Psoas muscle (tissue), 8 donors: Measurements from ENCODE around the gene SYNRG. TPM values are rescaled to one million over a fixed set of nuclear protein-coding genes. Genes with fewer than 3 reads are reported as not detected.
A peak's percentile ranks its signal among the peaks of the same experiment; 100 is the strongest.

Experiments used
- ATAC-seq, 4 donors: fragments of 200-7000 bp; cut with Tn5 transposase; one replicate each; pipeline ENCODE4 v1.9.1; 2020; ENCODE audit warnings: moderate library complexity in 3 of 4, mild to moderate bottlenecking in 2 of 4
- DNase-seq, 2 donors: peaks; one replicate each; pipeline ENCODE4 v3.0.0-alpha.2; 2020
- H3K27ac ChIP-seq: fragments of 200-600 bp; one replicate; pipeline ENCODE4 v1.8.0; 2022
- H3K27me3 ChIP-seq, 3 donors: fragments of 200-600 bp in 1 of 3; one replicate each; pipeline versions ENCODE4 v1.6.1 to v1.8.0; 2013 to 2022; ENCODE audit warnings: low read length in 2 of 3, mild to moderate bottlenecking in 2 of 3, moderate library complexity in 1 of 3; ENCODE audit not compliant: insufficient read depth in 3 of 3
- H3K36me3 ChIP-seq, 2 donors: fragments of 200-600 bp in 1 of 2; one replicate each; pipeline versions ENCODE4 v1.6.1 to v1.8.0; 2013 to 2022; ENCODE audit warnings: low read depth in 1 of 2, mild to moderate bottlenecking in 1 of 2, moderate library complexity in 1 of 2; ENCODE audit not compliant: insufficient read depth in 1 of 2
- H3K4me1 ChIP-seq: fragments of 200-600 bp; one replicate; pipeline ENCODE4 v1.8.0; 2022
- H3K4me3 ChIP-seq: fragments of 200-600 bp; one replicate; pipeline ENCODE4 v1.8.0; 2022; ENCODE audit warnings: mild to moderate bottlenecking
- H3K9me3 ChIP-seq: fragments of 200-600 bp; one replicate; pipeline ENCODE4 v1.8.0; 2022
- CTCF ChIP-seq: fragments of 200-600 bp; IDR thresholded peaks from one replicate; pipeline ENCODE4 v1.8.0; 2022; ENCODE audit warnings: antibody characterized with exemption
- WGBS, 3 donors: extraction: QIAGEN DNeasy Blood & Tissue Kit; methylation state at CpG; one replicate each; pipeline versions ENCODE4 v1.1.6 to v1.1.7; 2013; 5-methylcytosine and 5-hydroxymethylcytosine counted together
- intact Hi-C, 2 donors: fragments of 100-400 bp; cut with DNase I; formaldehyde crosslinking; loops; one replicate each; pipeline versions ENCODE4 v1.11.0 to v1.14.2; 2022
- polyA plus RNA-seq, 3 donors: library from polyadenylated mRNA; stranded (reverse); fragments of 200-250 nt; gene quantifications; one replicate each; pipeline ENCODE4 v1.2.3, GENCODE V29; 2013
- total RNA-seq, 4 donors: library from RNA; stranded (reverse); fragmentation: NEBNext Ultra II Directional in 2 of 4; extraction: Animal tissue kit (Norgen Biotek cat#: 25700) in 2 of 4; gene quantifications; one replicate each; pipeline versions ENCODE4 v1.2.1 to v1.2.4, GENCODE V29; 2021 to 2023
- donor health status: healthy with polysubstance abuse.
- donor health status: DM: no; HTN: no; CAD: no; lungs with moderate emphysema.
- donor health status: Bipolar disorder and iron deficiency.
- donor health status: healthy.
- donor health status: DM: yes; HTN: yes; CAD: no.
- donor health status: DM: no; HTN: no; CAD: no.
- donor health status: DM: no; HTN: no; CAD: no.
- donor health status: DM: yes; HTN: yes; CAD: no.

Gene SYNRG
- total and polyA plus RNA-seq, 7 donors: 5.1 to 43.1 (median 30.3) TPM

- TF ChIP-seq CTCF: no peak
- 71 to 80% (median 78%) methylated on average over 23 to 26 of the region's 26 CpGs for WGBS, 3 donors
- no peak for DNase-seq
- no peak for ATAC-seq
- peak overlapping the region; percentile 96 for H3K27ac ChIP-seq
- H3K36me3 ChIP-seq: peaks cover 0 to 8% of the 10 kb centered on the region in 2 donors
- H3K4me1 ChIP-seq: peaks cover 22% of the 10 kb centered on the region
- peak overlapping the region; percentile 97 for H3K4me3 ChIP-seq
- H3K9me3 ChIP-seq: no peaks in the 10 kb centered on the region
- intact Hi-C loops: no loop called here
- H3K27me3 ChIP-seq: no peaks in the 10 kb centered on the region
These were observed 1.4 kb downstream of the SYNRG start for GRCh38 chr17:37607637-37608331.

GRCh38 chr17:37605813-37606505 lies 3.3 kb downstream of the SYNRG start:
- H3K4me1 ChIP-seq: peaks cover 22% of the 10 kb centered on the region
- intact Hi-C loops: no loop called here
- no peaks in the 10 kb centered on the region for H3K9me3 ChIP-seq
- no peak for TF ChIP-seq CTCF
- no peaks in the 10 kb centered on the region for H3K36me3 ChIP-seq
- WGBS, 3 donors: 80 to 84% (median 80%) methylated on average over 7 of the region's 7 CpGs
- H3K27ac ChIP-seq: no peak overlapping the region
- ATAC-seq (no peak), DNase-seq (no peak)
- H3K27me3 ChIP-seq: no peaks in the 10 kb centered on the region
- H3K4me3 ChIP-seq: no peak overlapping the region

- no peak overlapping the region for H3K27ac ChIP-seq
- H3K4me1 ChIP-seq: peaks cover 22% of the 10 kb centered on the region
- H3K36me3 ChIP-seq: peaks cover 0 to 5% of the 10 kb centered on the region in 2 donors
- DNase-seq (no peak), ATAC-seq (no peak)
- 79 to 83% (median 82%) methylated on average over 4 of the region's 4 CpGs for WGBS, 3 donors
- no peak for TF ChIP-seq CTCF
- H3K27me3 ChIP-seq: no peaks in the 10 kb centered on the region
- no peak overlapping the region for H3K4me3 ChIP-seq
- H3K9me3 ChIP-seq: no peaks in the 10 kb centered on the region
- intact Hi-C loops: no loop called here
These were observed 4.1 kb downstream of the SYNRG start for GRCh38 chr17:37605081-37605480.

- peaks cover 0 to 10% of the 10 kb centered on the region in 2 donors for H3K36me3 ChIP-seq
- TF ChIP-seq CTCF: no peak
- 76 to 84% (median 83%) methylated on average over 6 of the region's 6 CpGs for WGBS, 3 donors
- no peak for ATAC-seq
- no peaks in the 10 kb centered on the region for H3K27me3 ChIP-seq
- no peaks in the 10 kb centered on the region for H3K9me3 ChIP-seq
- no peak overlapping the region for H3K4me3 ChIP-seq
- no peak overlapping the region for H3K27ac ChIP-seq
- no peak for DNase-seq
- intact Hi-C loops: no loop called here
- peaks cover 22% of the 10 kb centered on the region for H3K4me1 ChIP-seq
These were observed 4.7 kb downstream of the SYNRG start for GRCh38 chr17:37604556-37604955.
